ENCODE results near the gene COL8A2. TPM values are rescaled to one million over a fixed set of nuclear protein-coding genes. Genes with fewer than 3 reads are reported as not detected.

Gene COL8A2
- total RNA-seq, 1 experiment from 2014 or later: not detected

DNA sequence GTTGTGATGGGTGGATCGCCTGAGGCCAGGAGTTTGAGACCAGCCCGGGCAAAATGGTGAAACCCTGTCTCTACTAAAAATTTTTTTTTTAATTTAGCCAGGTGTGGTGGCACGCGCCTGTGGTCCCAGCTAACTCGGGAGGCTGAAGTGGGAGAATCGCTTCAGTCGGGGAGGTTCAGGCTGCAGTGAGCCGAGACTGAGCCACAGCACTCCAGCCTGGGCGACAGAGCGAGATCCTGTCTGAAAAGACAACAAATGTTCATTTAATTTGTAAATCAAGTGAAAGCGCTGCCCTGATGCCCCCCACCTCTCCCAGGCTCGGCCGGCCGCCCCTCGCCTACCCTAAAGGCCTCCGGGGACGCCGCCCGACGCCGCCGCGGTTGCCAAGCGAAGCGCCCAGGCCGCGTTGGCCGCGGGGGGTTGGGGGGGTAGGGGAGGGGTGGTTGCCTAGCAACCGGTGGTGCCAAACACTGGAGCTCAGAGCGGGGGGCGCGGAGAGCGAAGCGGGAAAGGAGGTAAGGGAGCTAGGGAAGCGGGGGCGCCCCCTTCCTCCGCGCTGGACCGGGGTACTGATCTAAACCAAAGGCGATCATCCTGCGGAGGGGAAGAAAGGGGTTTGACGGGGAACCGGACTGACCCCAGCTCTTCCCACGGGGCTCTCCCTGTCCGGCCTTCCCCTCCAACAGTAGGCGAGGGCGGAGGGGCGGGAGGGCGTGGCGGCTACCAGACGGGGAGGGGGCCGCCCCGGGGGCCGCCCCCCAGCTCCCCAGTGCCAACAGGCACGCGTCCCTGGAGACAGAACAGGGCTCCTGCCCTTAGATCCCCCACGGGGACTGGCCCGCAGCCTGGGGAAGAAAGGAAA lies 41.2 kb downstream of the COL8A2 start, which contains the start of gene TEKT2:
TSS of gene TEKT2 (plus strand) at position 460 of the 862 bp plus-strand sequence. CDS start 828 bp downstream, outside the sequence.
- no peaks in the 10 kb centered on the region for H3K36me3 Mint-ChIP-seq (ENCODE audit: insufficient read depth, unreplicated experiment)
- H3K27me3 Mint-ChIP-seq (ENCODE audit: insufficient read depth, unreplicated experiment): no peaks in the 10 kb centered on the region
- CTCF ChIA-PET: interaction anchor here (1.5 kb wide), 1 partner anchor 51 kb away, joined by 3 read pairs; no protein-coding TSS in a partner anchor
- no TSS peak for BruUV-seq (replicated peaks)
- no peak within 1 kb of the TSS for H3K27ac Mint-ChIP-seq (ENCODE audit: low read depth, unreplicated experiment)
- no peak within 1 kb of the TSS for H3K4me3 Mint-ChIP-seq (ENCODE audit: unreplicated experiment)
- no peaks in the 10 kb centered on the region for H3K9me3 Mint-ChIP-seq (ENCODE audit: unreplicated experiment)
- POLR2A ChIA-PET: interaction anchor here (0.6 kb wide), 1 partner anchor 387 kb away, joined by 3 read pairs; no protein-coding TSS in a partner anchor
- intact Hi-C loops (cut with micrococcal nuclease): no loop called here
- peaks cover 9% of the 10 kb centered on the region for H3K4me1 Mint-ChIP-seq (ENCODE audit: insufficient read depth, unreplicated experiment)
- TF ChIP-seq, protein P1, sequence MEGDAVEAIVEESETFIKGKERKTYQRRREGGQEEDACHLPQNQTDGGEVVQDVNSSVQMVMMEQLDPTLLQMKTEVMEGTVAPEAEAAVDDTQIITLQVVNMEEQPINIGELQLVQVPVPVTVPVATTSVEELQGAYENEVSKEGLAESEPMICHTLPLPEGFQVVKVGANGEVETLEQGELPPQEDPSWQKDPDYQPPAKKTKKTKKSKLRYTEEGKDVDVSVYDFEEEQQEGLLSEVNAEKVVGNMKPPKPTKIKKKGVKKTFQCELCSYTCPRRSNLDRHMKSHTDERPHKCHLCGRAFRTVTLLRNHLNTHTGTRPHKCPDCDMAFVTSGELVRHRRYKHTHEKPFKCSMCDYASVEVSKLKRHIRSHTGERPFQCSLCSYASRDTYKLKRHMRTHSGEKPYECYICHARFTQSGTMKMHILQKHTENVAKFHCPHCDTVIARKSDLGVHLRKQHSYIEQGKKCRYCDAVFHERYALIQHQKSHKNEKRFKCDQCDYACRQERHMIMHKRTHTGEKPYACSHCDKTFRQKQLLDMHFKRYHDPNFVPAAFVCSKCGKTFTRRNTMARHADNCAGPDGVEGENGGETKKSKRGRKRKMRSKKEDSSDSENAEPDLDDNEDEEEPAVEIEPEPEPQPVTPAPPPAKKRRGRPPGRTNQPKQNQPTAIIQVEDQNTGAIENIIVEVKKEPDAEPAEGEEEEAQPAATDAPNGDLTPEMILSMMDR (IDR thresholded peaks at IDR 0.05; ENCODE audit: unreplicated experiment): no peak
- no peak for DNase-seq (ENCODE audit: unreplicated experiment)

DNA sequence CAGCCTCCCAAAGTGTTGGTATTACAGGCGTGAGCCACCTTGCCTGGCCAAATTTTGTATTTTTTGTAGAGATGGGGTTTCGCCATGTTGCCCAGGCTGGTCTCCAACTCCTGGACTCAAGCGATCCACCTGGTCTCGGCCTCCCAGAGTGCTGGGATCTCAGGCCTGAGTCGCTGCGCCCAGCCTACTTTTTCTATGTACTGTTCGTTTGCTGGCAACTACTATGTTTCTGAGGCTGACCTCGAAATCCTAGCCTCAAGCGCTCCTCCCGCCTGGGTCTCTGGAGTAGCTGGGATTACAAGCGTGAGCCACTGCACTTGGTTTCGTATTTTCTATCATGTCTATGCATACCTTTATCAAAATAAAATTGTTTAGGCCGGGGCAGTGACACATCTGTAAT lies 41.8 kb downstream of the COL8A2 start:
- Mint-ChIP-seq H3K36me3 (ENCODE audit: insufficient read depth, unreplicated experiment) (no peaks in the 10 kb centered on the region), H3K9me3 (ENCODE audit: unreplicated experiment) (no peaks in the 10 kb centered on the region), H3K27me3 (ENCODE audit: insufficient read depth, unreplicated experiment) (no peaks in the 10 kb centered on the region), H3K27ac (ENCODE audit: low read depth, unreplicated experiment) (no peak overlapping the region), H3K4me1 (ENCODE audit: insufficient read depth, unreplicated experiment) (peaks cover 9% of the 10 kb centered on the region), H3K4me3 (ENCODE audit: unreplicated experiment) (no peak overlapping the region)
- intact Hi-C loops (cut with micrococcal nuclease): no loop called here
- no peak for DNase-seq (ENCODE audit: unreplicated experiment)
- ChIA-PET POLR2A (interaction anchor here (0.6 kb wide), 1 partner anchor 387 kb away, joined by 3 read pairs; no protein-coding TSS in a partner anchor), CTCF (interaction anchor here (1.5 kb wide), 1 partner anchor 51 kb away, joined by 3 read pairs; no protein-coding TSS in a partner anchor)
- TF ChIP-seq, protein P1 (IDR thresholded peaks at IDR 0.05; ENCODE audit: unreplicated experiment): no peak
- no TSS peak for BruUV-seq (replicated peaks)

GRCh38 chr1:36081926-36082485 lies 43.0 kb downstream of the COL8A2 start:
- H3K27ac Mint-ChIP-seq (ENCODE audit: low read depth, unreplicated experiment): peak overlapping the region; percentile 24
- TF ChIP-seq, protein P1 (IDR thresholded peaks at IDR 0.05; ENCODE audit: unreplicated experiment): no peak
- H3K9me3 Mint-ChIP-seq (ENCODE audit: unreplicated experiment): no peaks in the 10 kb centered on the region
- CTCF ChIA-PET: interaction anchor here (0.7 to 1.5 kb wide), 2 partner anchors 53 to 158 kb away, joined by 3 read pairs; no protein-coding TSS in a partner anchor
- H3K4me1 Mint-ChIP-seq (ENCODE audit: insufficient read depth, unreplicated experiment): peaks cover 9% of the 10 kb centered on the region
- no peak overlapping the region for H3K4me3 Mint-ChIP-seq (ENCODE audit: unreplicated experiment)
- DNase-seq (ENCODE audit: unreplicated experiment): no peak
- no peaks in the 10 kb centered on the region for H3K36me3 Mint-ChIP-seq (ENCODE audit: insufficient read depth, unreplicated experiment)
- BruUV-seq (replicated peaks): no TSS peak
- POLR2A ChIA-PET: no interaction called here
- intact Hi-C loops (cut with micrococcal nuclease): no loop called here
- H3K27me3 Mint-ChIP-seq (ENCODE audit: insufficient read depth, unreplicated experiment): no peaks in the 10 kb centered on the region

DNA sequence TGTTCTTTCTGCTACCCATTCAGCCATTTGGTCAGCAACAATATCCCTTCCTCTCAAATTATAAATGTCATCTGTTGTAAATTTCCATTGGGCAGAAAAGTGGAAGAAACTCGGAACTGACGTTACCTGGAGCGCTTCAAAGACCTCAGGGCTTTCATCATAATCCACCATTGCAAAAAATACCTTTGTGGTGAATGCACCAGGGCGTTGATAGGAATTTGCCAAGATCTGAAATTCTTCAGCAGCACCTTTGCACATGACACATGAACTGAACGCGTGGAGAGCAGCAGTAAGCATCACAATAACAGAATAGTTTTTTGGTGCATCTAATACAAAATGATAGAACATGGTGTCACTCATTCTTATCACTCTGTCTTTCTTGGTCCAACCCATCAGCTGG lies 44.2 kb downstream of the COL8A2 start:
- H3K9me3 Mint-ChIP-seq (ENCODE audit: unreplicated experiment): no peaks in the 10 kb centered on the region
- ChIA-PET CTCF (no interaction called here), POLR2A (interaction anchor here (1.1 kb wide), 1 partner anchor 72 kb away, joined by 3 read pairs; no protein-coding TSS in a partner anchor)

More for the DNA sequence above, 44.2 kb downstream of the COL8A2 start:
- TF ChIP-seq, protein P1 (IDR thresholded peaks at IDR 0.05; ENCODE audit: unreplicated experiment): no peak
- Mint-ChIP-seq H3K27ac (ENCODE audit: low read depth, unreplicated experiment) (no peak overlapping the region), H3K4me3 (ENCODE audit: unreplicated experiment) (no peak overlapping the region), H3K36me3 (ENCODE audit: insufficient read depth, unreplicated experiment) (no peaks in the 10 kb centered on the region), H3K27me3 (ENCODE audit: insufficient read depth, unreplicated experiment) (no peaks in the 10 kb centered on the region), H3K4me1 (ENCODE audit: insufficient read depth, unreplicated experiment) (peaks cover 9% of the 10 kb centered on the region)
- no TSS peak for BruUV-seq (replicated peaks)
- intact Hi-C loops (cut with micrococcal nuclease): no loop called here
- peak; percentile 32 for DNase-seq (ENCODE audit: unreplicated experiment)
